ENCODE measurements around the gene IL12RB2.
"Not testable (repeated sequence)": the region's sequence is repeated elsewhere in the genome, so short reads cannot be mapped to it uniquely, and the experiment has no call there.

Gene IL12RB2

GRCh38 chr1:67394548-67394947 is 86.9 kb downstream of the IL12RB2 start:
- DNase-seq (ENCODE audit: low read depth in 3 of 3), result no peak

- DNase-seq (ENCODE audit: low read depth in 3 of 3), result no peak
Measured at GRCh38 chr1:67399199-67399993, 91.7 kb downstream of the IL12RB2 start.

- DNase-seq (ENCODE audit: low read depth in 3 of 3), result not testable (repeated sequence)
Measured at GRCh38 chr1:67400029-67400786, 92.5 kb downstream of the IL12RB2 start.

- no peak for DNase-seq (ENCODE audit: low read depth in 3 of 3)
Measured at GRCh38 chr1:67401443-67401842, 93.8 kb downstream of the IL12RB2 start.

GRCh38 chr1:67404212-67404620 is 96.5 kb downstream of the IL12RB2 start:
- DNase-seq (ENCODE audit: low read depth in 3 of 3), result no peak

GRCh38 chr1:67405473-67406245 is 98.0 kb downstream of the IL12RB2 start:
- DNase-seq (ENCODE audit: low read depth in 3 of 3), result no peak

GRCh38 chr1:67407498-67407897 is 99.8 kb downstream of the IL12RB2 start:
- no peak for DNase-seq (ENCODE audit: low read depth in 3 of 3)

GRCh38 chr1:67408148-67408547 is 100.5 kb downstream of the IL12RB2 start:
- DNase-seq (ENCODE audit: low read depth in 3 of 3), result no peak

- DNase-seq (ENCODE audit: low read depth in 3 of 3), result not testable (repeated sequence)
Measured at GRCh38 chr1:67413101-67413500, 105.4 kb downstream of the IL12RB2 start.

- no peak for DNase-seq (ENCODE audit: low read depth in 3 of 3)
Measured at GRCh38 chr1:67414574-67414973, 106.9 kb downstream of the IL12RB2 start.

- DNase-seq (ENCODE audit: low read depth in 3 of 3), result no peak
Measured at GRCh38 chr1:67415041-67415440, 107.4 kb downstream of the IL12RB2 start.

- DNase-seq (ENCODE audit: low read depth in 3 of 3), result not testable (repeated sequence)
Measured at GRCh38 chr1:67417733-67418132, 110.1 kb downstream of the IL12RB2 start.

GRCh38 chr1:67418839-67419586 is 111.3 kb downstream of the IL12RB2 start:
- no peak for DNase-seq (ENCODE audit: low read depth in 3 of 3)

- DNase-seq (ENCODE audit: low read depth in 3 of 3), result no peak
Measured at GRCh38 chr1:67420835-67421492, 113.3 kb downstream of the IL12RB2 start.

GRCh38 chr1:67427465-67427864 is 119.8 kb downstream of the IL12RB2 start:
- DNase-seq (ENCODE audit: low read depth in 3 of 3), result no peak

- DNase-seq (ENCODE audit: low read depth in 3 of 3), result no peak
Measured at GRCh38 chr1:67427947-67428346, 120.3 kb downstream of the IL12RB2 start.

GRCh38 chr1:67429011-67429527 is 121.4 kb downstream of the IL12RB2 start:
- peak; percentile 27 to 46 (median 37) for DNase-seq (ENCODE audit: low read depth in 3 of 3)

GRCh38 chr1:67429528-67430357 is 122.1 kb downstream of the IL12RB2 start:
- DNase-seq (ENCODE audit: low read depth in 3 of 3), result peak; percentile 14 to 34 (median 24)

- DNase-seq (ENCODE audit: low read depth in 3 of 3), result peak; percentile 79 to 96 (median 90)
Measured at GRCh38 chr1:67430358-67431155, 122.9 kb downstream of the IL12RB2 start, which contains the start of gene SERBP1. SERBP1 (minus strand) TSS chr1:67430402; CDS start chr1:67430300, 102 bp downstream.

All from stimulated activated CD4-positive, alpha-beta T cell treated with anti-CD3 and anti-CD28 coated beads, TNF-alpha, amount 100 ng/mL, for 4 hours (primary cell).